Glutamatergic neuron (in vitro differentiated cells): ENCODE results near the gene KL. TPM values are rescaled to one million over a fixed set of nuclear protein-coding genes. Genes with fewer than 3 reads are reported as not detected.

ENCODE experiments used
- DNase-seq: peaks from one replicate; pipeline ENCODE4 v3.0.0; 2022
- H3K27ac Mint-ChIP-seq: one replicate; pipeline ENCODE4 v1.8.0; 2020; ENCODE audit warnings: mild to moderate bottlenecking, mixed read lengths, inconsistent platforms; ENCODE audit not compliant: unreplicated experiment
- H3K27me3 Mint-ChIP-seq: one replicate; pipeline ENCODE4 v1.8.0; 2020; ENCODE audit warnings: mild to moderate bottlenecking, moderate library complexity, mixed read lengths, inconsistent platforms; ENCODE audit not compliant: unreplicated experiment
- H3K36me3 Mint-ChIP-seq: one replicate; pipeline ENCODE4 v1.8.0; 2020; ENCODE audit warnings: mild to moderate bottlenecking, mixed read lengths, inconsistent platforms; ENCODE audit not compliant: unreplicated experiment
- H3K4me1 Mint-ChIP-seq: one replicate; pipeline ENCODE4 v1.8.0; 2020; ENCODE audit warnings: mild to moderate bottlenecking, low read depth, mixed read lengths, inconsistent platforms; ENCODE audit not compliant: unreplicated experiment
- H3K4me3 Mint-ChIP-seq: one replicate; pipeline ENCODE4 v1.8.0; 2020; ENCODE audit warnings: mild to moderate bottlenecking, mixed read lengths, inconsistent platforms; ENCODE audit not compliant: unreplicated experiment
- H3K9me3 Mint-ChIP-seq: one replicate; pipeline ENCODE4 v1.8.0; 2020; ENCODE audit warnings: mild to moderate bottlenecking, moderate library complexity, mixed read lengths, inconsistent platforms; ENCODE audit not compliant: unreplicated experiment
- CTCF ChIP-seq: fragments of 200-600 bp; sonication (generic); IDR thresholded peaks from one replicate; pipeline ENCODE4 v1.5.0; 2021; ENCODE audit not compliant: partially characterized antibody, unreplicated experiment
- total RNA-seq: library from RNA; stranded (reverse); fragmentation: NEBNext Ultra II Directional; extraction: Animal tissue kit (Norgen Biotek cat#: 25700); gene quantifications from one replicate; pipeline ENCODE4 v1.2.1, GENCODE V29; 2021; ENCODE audit not compliant: unreplicated experiment

Gene KL
- total RNA-seq, 1 donor from 2014 or later, result not detected

DNA sequence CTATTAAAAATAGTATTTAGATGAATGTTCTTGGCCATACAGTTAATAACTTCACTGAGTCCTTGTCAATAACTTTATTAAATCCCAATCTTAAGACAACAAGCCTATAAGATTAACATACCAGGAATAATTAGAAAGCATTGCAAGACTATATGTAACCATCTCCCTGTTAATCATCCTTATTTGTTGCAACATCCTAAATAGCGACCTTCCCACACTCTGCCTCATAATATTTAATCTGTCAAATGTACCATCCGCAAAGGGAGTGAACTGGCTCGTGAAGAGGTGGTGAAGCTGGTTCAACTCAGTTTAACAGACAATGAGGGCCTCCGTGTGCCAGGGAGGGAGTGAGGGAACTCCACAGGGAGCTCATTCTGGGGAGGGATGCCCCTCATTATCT, 33.9 kb downstream of the KL start:
- no peak for DNase-seq
- Mint-ChIP-seq H3K4me3 (no peak overlapping the region), H3K36me3 (no peaks in the 10 kb centered on the region), H3K9me3 (no peaks in the 10 kb centered on the region), H3K4me1 (no peaks in the 10 kb centered on the region), H3K27me3 (no peaks in the 10 kb centered on the region), H3K27ac (no peak overlapping the region)
- TF ChIP-seq CTCF, result no peak

GRCh38 chr13:33051632-33052031, 35.4 kb downstream of the KL start:
- no peaks in the 10 kb centered on the region for H3K4me1 Mint-ChIP-seq
- no peak overlapping the region for H3K4me3 Mint-ChIP-seq
- no peak overlapping the region for H3K27ac Mint-ChIP-seq
- H3K36me3 Mint-ChIP-seq, result no peaks in the 10 kb centered on the region
- no peak for DNase-seq
- H3K9me3 Mint-ChIP-seq, result no peaks in the 10 kb centered on the region
- no peak for TF ChIP-seq CTCF
- H3K27me3 Mint-ChIP-seq, result no peaks in the 10 kb centered on the region

DNA sequence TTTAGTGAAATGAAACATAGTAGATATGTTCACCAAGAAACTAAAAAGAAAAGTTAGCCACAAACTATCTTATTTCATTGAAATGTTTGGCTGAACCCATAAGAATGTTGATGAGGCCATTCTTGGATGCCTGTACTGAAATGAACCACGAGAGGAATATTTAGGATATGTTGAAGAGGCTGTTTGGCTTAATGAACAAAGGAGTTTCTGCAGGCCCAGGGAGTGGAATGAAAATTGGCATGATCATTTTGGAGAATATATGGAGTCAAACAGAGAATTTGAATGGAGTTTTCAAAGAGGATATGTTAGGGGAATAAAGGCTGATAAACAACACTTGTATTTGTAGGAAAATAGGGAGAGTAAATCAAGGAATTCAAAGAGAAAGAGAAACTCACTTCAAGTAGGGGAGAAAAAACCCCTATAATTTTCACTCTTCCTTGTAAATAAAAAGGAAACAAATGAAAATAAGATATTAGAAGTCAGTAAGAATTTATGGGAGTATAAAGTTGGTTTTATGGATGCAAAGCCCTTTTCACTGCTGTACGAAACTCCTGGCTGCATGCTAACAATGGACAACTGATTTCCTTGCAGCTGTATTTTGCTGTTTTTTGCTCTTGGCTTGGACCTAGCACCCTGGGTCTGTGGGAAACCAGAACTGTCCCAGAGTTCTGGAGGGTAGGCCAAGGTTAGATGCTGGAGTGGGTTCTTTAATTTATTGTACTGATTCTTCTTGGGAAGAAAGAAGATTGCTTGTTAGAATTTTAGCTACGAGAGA, 36.5 kb downstream of the KL start:
- no peak for DNase-seq
- H3K9me3 Mint-ChIP-seq, result no peaks in the 10 kb centered on the region
- H3K27me3 Mint-ChIP-seq, result no peaks in the 10 kb centered on the region
- peaks cover 8% of the 10 kb centered on the region for H3K4me1 Mint-ChIP-seq
- TF ChIP-seq CTCF, result no peak
- H3K4me3 Mint-ChIP-seq, result no peak overlapping the region
- H3K27ac Mint-ChIP-seq, result no peak overlapping the region
- no peaks in the 10 kb centered on the region for H3K36me3 Mint-ChIP-seq

DNA sequence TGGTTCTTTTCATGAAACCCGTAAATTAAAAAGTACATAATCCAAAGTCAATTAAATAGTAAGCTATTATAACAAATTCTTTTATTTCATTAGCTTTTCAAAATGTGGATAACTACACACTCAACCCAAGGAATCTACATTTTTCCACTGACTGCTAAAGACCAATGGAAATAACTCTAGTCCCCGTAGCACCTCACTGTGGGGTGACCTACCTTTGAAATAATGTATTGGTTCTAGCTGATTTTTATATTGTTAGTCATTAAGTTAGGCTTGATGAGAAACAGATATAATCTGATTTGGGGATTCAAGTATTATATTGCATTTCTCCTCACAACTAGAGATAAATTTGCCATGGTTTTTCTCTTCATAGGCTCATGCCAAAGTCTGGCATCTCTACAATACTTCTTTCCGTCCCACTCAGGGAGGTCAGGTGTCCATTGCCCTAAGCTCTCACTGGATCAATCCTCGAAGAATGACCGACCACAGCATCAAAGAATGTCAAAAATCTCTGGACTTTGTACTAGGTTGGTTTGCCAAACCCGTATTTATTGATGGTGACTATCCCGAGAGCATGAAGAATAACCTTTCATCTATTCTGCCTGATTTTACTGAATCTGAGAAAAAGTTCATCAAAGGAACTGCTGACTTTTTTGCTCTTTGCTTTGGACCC, 37.3 kb downstream of the KL start:
- H3K27ac Mint-ChIP-seq, result no peak overlapping the region
- DNase-seq, result no peak
- no peaks in the 10 kb centered on the region for H3K9me3 Mint-ChIP-seq
- peaks cover 10% of the 10 kb centered on the region for H3K4me1 Mint-ChIP-seq
- no peak overlapping the region for H3K4me3 Mint-ChIP-seq
- H3K36me3 Mint-ChIP-seq, result no peaks in the 10 kb centered on the region
- no peaks in the 10 kb centered on the region for H3K27me3 Mint-ChIP-seq
- no peak for TF ChIP-seq CTCF
